Gastrocnemius medialis (tissue), 4 donors: ENCODE data around the gene SYT1. TPM values are rescaled to one million over a fixed set of nuclear protein-coding genes. Genes with fewer than 3 reads are reported as not detected.

Source experiments
- ATAC-seq, 2 donors: fragments of 150-250 bp; one replicate each; pipeline ENCODE4 v1.9.1; 2016
- DNase-seq, 2 donors: peaks; one replicate each; pipeline ENCODE4 v3.0.0-alpha.2; 2019
- H3K27ac ChIP-seq, 4 donors: fragments of 200-600 bp; sonication (generic); 1 replicate in 1 of 4; 2 replicates in 3 of 4; pipeline ENCODE4 v1.5.1; 2016 to 2018; ENCODE audit warnings: mild to moderate bottlenecking in 2 of 4, moderate library complexity in 1 of 4
- H3K27me3 ChIP-seq, 3 donors: fragments of 200-600 bp; sonication (generic) in 2 of 3; 1 replicate in 1 of 3; 2 replicates in 2 of 3; pipeline versions ENCODE4 v1.5.1 to v1.6.0; 2016 to 2019; ENCODE audit warnings: mild to moderate bottlenecking in 1 of 3, moderate library complexity in 1 of 3
- H3K36me3 ChIP-seq, 2 donors: fragments of 200-600 bp; sonication (generic) in 1 of 2; one replicate each; pipeline ENCODE4 v1.5.1; 2017 to 2018
- H3K4me1 ChIP-seq, 2 donors: fragments of 200-600 bp; sonication (generic) in 1 of 2; one replicate each; pipeline ENCODE4 v1.5.1; 2016 to 2017; ENCODE audit warnings: mild to moderate bottlenecking in 2 of 2
- H3K4me3 ChIP-seq, 4 donors: fragments of 200-600 bp; sonication (generic) in 3 of 4; 1 replicate in 1 of 4; 2 replicates in 3 of 4; pipeline ENCODE4 v1.5.1; 2016 to 2019; ENCODE audit warnings: mild to moderate bottlenecking in 2 of 4
- H3K9me3 ChIP-seq, 3 donors: fragments of 200-600 bp; sonication (generic) in 2 of 3; 1 replicate in 1 of 3; 2 replicates in 2 of 3; pipeline ENCODE4 v1.5.1; 2016 to 2019
- CTCF ChIP-seq, 5 experiments: fragments of 450-650 bp in 3 of 5; fragments of 200-600 bp in 2 of 5; sonication (generic) in 2 of 5; IDR thresholded peaks in 4 of 5; conservative IDR thresholded peaks in 1 of 5; 1 replicate in 4 of 5; 2 replicates in 1 of 5; pipeline ENCODE4 v1.5.1; 2016 to 2019; ENCODE audit warnings: antibody characterized with exemption in 5 of 5, mild to moderate bottlenecking in 3 of 5, moderate library complexity in 3 of 5
- POLR2A ChIP-seq, 2 donors: fragments of 450-650 bp; IDR thresholded peaks; one replicate each; pipeline ENCODE4 v1.6.1; 2017; ENCODE audit warnings: antibody characterized with exemption in 2 of 2, mild to moderate bottlenecking in 2 of 2, moderate library complexity in 2 of 2
- in situ Hi-C, 4 donors: fragments of 200-750 bp; cut with MboI; loops; one replicate each; pipeline versions ENCODE4 v1.15.0 to v1.8.0; 2017; ENCODE audit warnings: low sequenced_read_pairs in 4 of 4
- intact Hi-C: fragments of 100-400 bp; cut with DNase I; formaldehyde crosslinking; loops from one replicate; pipeline ENCODE4 v1.15.1; 2023; ENCODE audit warnings: low total_unique reads
- total RNA-seq, 4 donors: library from RNA; depleted of rRNA; stranded (reverse); fragments of >200 nt; gene quantifications; one replicate each; pipeline versions ENCODE4 v1.1.0 to v1.2.3, GENCODE V29; 2016

SYT1 gene
- total RNA-seq, 4 donors from 2014 or later: 0.13 to 0.88 TPM; not detected in 2

DNA sequence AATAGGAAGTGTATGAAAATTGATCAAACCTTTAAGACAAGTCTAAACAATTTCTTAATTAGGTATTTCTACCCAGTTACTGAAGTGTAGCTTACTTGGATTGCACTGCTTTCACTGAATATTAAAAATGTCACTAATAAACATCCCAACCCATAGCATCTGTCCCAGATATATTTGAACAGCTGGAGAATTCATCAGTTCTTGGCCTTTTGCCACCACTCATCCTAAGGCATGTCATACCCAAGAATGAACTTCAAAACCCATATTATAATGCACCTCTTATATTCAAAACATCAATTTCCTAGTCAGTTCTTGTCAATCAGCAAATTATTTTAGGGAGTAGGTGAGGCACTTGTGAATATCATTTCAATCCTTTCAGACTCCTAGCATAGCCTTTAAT, 433.9 kb downstream of the SYT1 start:
- Histone ChIP-seq H3K4me3 (no peak overlapping the region), H3K27me3 (no peaks in the 10 kb centered on the region), H3K36me3 (no peaks in the 10 kb centered on the region), H3K9me3 (no peaks in the 10 kb centered on the region), H3K4me1 (no peaks in the 10 kb centered on the region), H3K27ac (no peak overlapping the region)
- in situ Hi-C loops (no loop called here), intact Hi-C loops (no loop called here)
- DNase-seq: no peak
- ATAC-seq: no peak
- TF ChIP-seq POLR2A (IDR thresholded peaks at IDR 0.05) (no peak), CTCF (IDR thresholded peaks at IDR 0.05 in 4 of 5, conservative IDR thresholded peaks at IDR 0.05 in 1 of 5) (no peak)

- Histone ChIP-seq H3K4me3 (no peak overlapping the region), H3K4me1 (no peaks in the 10 kb centered on the region), H3K27ac (no peak overlapping the region), H3K36me3 (no peaks in the 10 kb centered on the region), H3K27me3 (no peaks in the 10 kb centered on the region), H3K9me3 (no peaks in the 10 kb centered on the region)
- DNase-seq: no peak
- in situ Hi-C loops (no loop called here), intact Hi-C loops (no loop called here)
- TF ChIP-seq CTCF (IDR thresholded peaks at IDR 0.05 in 4 of 5, conservative IDR thresholded peaks at IDR 0.05 in 1 of 5) (no peak), POLR2A (IDR thresholded peaks at IDR 0.05) (no peak)
- ATAC-seq: no peak
These were observed 435.0 kb downstream of the SYT1 start for GRCh38 chr12:79299447-79300198.

- intact Hi-C loops (no loop called here), in situ Hi-C loops (no loop called here)
- ATAC-seq: no peak
- H3K9me3 ChIP-seq: no peaks in the 10 kb centered on the region
- no peaks in the 10 kb centered on the region for H3K27me3 ChIP-seq
- TF ChIP-seq CTCF (IDR thresholded peaks at IDR 0.05 in 4 of 5, conservative IDR thresholded peaks at IDR 0.05 in 1 of 5): no peak
- TF ChIP-seq POLR2A (IDR thresholded peaks at IDR 0.05): no peak
- no peaks in the 10 kb centered on the region for H3K4me1 ChIP-seq
- DNase-seq: no peak
- H3K4me3 ChIP-seq: no peak overlapping the region
- H3K27ac ChIP-seq: no peak overlapping the region
- no peaks in the 10 kb centered on the region for H3K36me3 ChIP-seq
These were observed 435.6 kb downstream of the SYT1 start for GRCh38 chr12:79300199-79300568.

- peak overlapping the region in 3 of 4 donors; percentile 8 to 55 (median 42) for H3K27ac ChIP-seq
- ATAC-seq (no peak), DNase-seq (no peak)
- H3K27me3 ChIP-seq: no peaks in the 10 kb centered on the region
- no peaks in the 10 kb centered on the region for H3K36me3 ChIP-seq
- in situ Hi-C loops: no loop called here
- H3K9me3 ChIP-seq: no peaks in the 10 kb centered on the region
- no peak for TF ChIP-seq POLR2A (IDR thresholded peaks at IDR 0.05)
- intact Hi-C loops: no loop called here
- H3K4me1 ChIP-seq: no peaks in the 10 kb centered on the region
- H3K4me3 ChIP-seq: no peak overlapping the region
These were observed 436.6 kb downstream of the SYT1 start for GRCh38 chr12:79301181-79301580.

DNA sequence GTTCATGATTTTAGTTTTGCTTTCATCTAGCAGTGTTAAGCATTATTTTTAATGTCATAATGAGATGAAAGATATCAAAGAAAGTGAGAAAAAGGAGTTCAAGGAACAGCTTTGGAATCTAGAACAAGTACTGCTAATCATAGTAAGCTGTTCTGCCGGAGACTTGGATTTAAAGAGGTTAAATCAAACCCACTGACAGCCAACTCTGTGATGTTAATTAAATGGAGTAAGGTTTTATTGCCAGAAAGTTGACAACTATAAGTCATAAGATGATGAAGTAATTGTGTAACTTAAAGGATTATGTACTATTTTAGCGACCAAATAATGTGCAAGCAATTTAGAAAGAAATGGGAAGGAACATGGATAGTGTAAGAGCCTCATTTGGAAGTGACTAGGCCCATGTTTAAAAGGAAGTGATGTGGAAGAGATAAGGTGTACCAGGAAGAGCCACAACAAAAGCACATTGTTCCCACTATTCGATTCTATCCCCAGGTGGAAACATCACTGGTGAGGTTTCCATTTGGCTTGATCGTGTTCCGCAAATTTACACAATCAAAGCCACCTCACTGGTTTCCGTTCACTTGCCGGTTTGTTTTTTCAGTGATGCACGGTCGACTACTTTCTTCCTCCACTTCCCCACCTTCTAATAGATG, 437.7 kb downstream of the SYT1 start:
- ATAC-seq (peak in 1 of 2 donors; percentile 68), DNase-seq (no peak)
- no peaks in the 10 kb centered on the region for H3K36me3 ChIP-seq
- H3K9me3 ChIP-seq: no peaks in the 10 kb centered on the region
- intact Hi-C loops (no loop called here), in situ Hi-C loops (no loop called here)
- no peak overlapping the region for H3K4me3 ChIP-seq
- peak overlapping the region; percentile 8 to 55 (median 34) for H3K27ac ChIP-seq
- no peaks in the 10 kb centered on the region for H3K4me1 ChIP-seq
- TF ChIP-seq POLR2A (IDR thresholded peaks at IDR 0.05) (no peak), CTCF (IDR thresholded peaks at IDR 0.05 in 4 of 5, conservative IDR thresholded peaks at IDR 0.05 in 1 of 5) (no peak)
- no peaks in the 10 kb centered on the region for H3K27me3 ChIP-seq
